GM23338 (cell line): ENCODE data around the gene GNG7.

Experiments
- EZH2 ChIP-seq: fragments of 200-600 bp; sonication (generic); IDR thresholded peaks from one replicate; pipeline ENCODE4 v1.8.0; 2017; ENCODE audit warnings: antibody characterized with exemption, mild to moderate bottlenecking, low read depth; ENCODE audit not compliant: unreplicated experiment
- POLR2AphosphoS5 ChIP-seq: IDR thresholded peaks from 2 replicates; pipeline ENCODE4 v1.6.1; 2016; ENCODE audit warnings: antibody characterized with exemption, low read depth
- TF ChIP-seq, protein P1 (sequence below), 2 experiments: fragments of 200-600 bp in 1 of 2; sonication (generic) in 1 of 2; conservative IDR thresholded peaks; 2 replicates each; pipeline versions ENCODE4 v1.5.1 to v1.6.1; 2016 to 2017; ENCODE audit warnings: antibody characterized with exemption in 2 of 2, low read depth in 2 of 2, mild to moderate bottlenecking in 2 of 2, moderate library complexity in 1 of 2
- TF ChIP-seq, protein P2 (sequence below): fragments of 250-450 bp; sonication (Bioruptor Pico); IDR thresholded peaks from 2 replicates; pipeline ENCODE4 v1.5.0; 2020; ENCODE audit warnings: mild to moderate bottlenecking, moderate library complexity

DNA sequence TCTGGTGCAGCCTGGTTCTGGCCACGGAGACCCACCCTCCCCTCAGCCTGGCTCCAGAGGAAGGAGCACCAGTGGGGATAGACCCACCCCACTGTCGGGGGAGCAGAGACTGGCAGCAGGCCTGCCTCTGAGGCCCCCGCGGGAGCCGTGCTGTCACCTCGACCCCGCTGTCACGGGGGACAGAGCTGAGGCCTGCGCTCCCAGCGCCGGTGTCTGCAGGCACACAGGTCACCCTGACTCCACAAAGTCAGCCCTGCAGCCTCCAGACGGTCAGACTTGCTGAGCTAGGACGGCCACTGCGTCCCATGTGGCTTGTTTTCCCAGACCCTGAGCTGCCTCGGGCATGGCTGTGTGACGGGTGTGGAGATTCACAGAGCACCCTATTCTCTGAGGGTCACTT is 32.3 kb downstream of the GNG7 start:
- TF ChIP-seq, protein P1, sequence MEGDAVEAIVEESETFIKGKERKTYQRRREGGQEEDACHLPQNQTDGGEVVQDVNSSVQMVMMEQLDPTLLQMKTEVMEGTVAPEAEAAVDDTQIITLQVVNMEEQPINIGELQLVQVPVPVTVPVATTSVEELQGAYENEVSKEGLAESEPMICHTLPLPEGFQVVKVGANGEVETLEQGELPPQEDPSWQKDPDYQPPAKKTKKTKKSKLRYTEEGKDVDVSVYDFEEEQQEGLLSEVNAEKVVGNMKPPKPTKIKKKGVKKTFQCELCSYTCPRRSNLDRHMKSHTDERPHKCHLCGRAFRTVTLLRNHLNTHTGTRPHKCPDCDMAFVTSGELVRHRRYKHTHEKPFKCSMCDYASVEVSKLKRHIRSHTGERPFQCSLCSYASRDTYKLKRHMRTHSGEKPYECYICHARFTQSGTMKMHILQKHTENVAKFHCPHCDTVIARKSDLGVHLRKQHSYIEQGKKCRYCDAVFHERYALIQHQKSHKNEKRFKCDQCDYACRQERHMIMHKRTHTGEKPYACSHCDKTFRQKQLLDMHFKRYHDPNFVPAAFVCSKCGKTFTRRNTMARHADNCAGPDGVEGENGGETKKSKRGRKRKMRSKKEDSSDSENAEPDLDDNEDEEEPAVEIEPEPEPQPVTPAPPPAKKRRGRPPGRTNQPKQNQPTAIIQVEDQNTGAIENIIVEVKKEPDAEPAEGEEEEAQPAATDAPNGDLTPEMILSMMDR (conservative IDR thresholded peaks at IDR 0.05; ENCODE audit: low read depth in 2 of 2), result no peak
- TF ChIP-seq POLR2AphosphoS5 (no peak), EZH2 (no peak)
- TF ChIP-seq, protein P2, sequence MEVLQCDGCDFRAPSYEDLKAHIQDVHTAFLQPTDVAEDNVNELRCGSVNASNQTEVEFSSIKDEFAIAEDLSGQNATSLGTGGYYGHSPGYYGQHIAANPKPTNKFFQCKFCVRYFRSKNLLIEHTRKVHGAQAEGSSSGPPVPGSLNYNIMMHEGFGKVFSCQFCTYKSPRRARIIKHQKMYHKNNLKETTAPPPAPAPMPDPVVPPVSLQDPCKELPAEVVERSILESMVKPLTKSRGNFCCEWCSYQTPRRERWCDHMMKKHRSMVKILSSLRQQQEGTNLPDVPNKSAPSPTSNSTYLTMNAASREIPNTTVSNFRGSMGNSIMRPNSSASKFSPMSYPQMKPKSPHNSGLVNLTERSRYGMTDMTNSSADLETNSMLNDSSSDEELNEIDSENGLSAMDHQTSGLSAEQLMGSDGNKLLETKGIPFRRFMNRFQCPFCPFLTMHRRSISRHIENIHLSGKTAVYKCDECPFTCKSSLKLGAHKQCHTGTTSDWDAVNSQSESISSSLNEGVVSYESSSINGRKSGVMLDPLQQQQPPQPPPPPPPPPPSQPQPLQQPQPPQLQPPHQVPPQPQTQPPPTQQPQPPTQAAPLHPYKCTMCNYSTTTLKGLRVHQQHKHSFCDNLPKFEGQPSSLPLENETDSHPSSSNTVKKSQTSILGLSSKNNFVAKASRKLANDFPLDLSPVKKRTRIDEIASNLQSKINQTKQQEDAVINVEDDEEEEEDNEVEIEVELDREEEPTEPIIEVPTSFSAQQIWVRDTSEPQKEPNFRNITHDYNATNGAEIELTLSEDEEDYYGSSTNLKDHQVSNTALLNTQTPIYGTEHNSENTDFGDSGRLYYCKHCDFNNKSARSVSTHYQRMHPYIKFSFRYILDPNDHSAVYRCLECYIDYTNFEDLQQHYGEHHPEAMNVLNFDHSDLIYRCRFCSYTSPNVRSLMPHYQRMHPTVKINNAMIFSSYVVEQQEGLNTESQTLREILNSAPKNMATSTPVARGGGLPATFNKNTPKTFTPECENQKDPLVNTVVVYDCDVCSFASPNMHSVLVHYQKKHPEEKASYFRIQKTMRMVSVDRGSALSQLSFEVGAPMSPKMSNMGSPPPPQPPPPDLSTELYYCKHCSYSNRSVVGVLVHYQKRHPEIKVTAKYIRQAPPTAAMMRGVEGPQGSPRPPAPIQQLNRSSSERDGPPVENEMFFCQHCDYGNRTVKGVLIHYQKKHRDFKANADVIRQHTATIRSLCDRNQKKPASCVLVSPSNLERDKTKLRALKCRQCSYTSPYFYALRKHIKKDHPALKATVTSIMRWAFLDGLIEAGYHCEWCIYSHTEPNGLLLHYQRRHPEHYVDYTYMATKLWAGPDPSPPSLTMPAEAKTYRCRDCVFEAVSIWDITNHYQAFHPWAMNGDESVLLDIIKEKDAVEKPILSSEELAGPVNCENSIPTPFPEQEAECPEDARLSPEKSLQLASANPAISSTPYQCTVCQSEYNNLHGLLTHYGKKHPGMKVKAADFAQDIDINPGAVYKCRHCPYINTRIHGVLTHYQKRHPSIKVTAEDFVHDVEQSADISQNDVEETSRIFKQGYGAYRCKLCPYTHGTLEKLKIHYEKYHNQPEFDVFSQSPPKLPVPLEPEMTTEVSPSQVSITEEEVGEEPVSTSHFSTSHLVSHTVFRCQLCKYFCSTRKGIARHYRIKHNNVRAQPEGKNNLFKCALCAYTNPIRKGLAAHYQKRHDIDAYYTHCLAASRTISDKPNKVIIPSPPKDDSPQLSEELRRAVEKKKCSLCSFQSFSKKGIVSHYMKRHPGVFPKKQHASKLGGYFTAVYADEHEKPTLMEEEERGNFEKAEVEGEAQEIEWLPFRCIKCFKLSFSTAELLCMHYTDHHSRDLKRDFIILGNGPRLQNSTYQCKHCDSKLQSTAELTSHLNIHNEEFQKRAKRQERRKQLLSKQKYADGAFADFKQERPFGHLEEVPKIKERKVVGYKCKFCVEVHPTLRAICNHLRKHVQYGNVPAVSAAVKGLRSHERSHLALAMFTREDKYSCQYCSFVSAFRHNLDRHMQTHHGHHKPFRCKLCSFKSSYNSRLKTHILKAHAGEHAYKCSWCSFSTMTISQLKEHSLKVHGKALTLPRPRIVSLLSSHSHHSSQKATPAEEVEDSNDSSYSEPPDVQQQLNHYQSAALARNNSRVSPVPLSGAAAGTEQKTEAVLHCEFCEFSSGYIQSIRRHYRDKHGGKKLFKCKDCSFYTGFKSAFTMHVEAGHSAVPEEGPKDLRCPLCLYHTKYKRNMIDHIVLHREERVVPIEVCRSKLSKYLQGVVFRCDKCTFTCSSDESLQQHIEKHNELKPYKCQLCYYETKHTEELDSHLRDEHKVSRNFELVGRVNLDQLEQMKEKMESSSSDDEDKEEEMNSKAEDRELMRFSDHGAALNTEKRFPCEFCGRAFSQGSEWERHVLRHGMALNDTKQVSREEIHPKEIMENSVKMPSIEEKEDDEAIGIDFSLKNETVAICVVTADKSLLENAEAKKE (CRISPR knock-in tag), result no peak
